ENCODE results near the gene INKA2.

GRCh38 chr1:111776391-111776790 is 37.2 kb upstream of the INKA2 start:
- no peak for TF ChIP-seq CTCF (IDR thresholded peaks at IDR 0.05)
- TF ChIP-seq EP300 (IDR thresholded peaks at IDR 0.05): no peak
